HL-60 (cell line): ENCODE measurements around the gene GNAQ.

Experiments
- GABPA ChIP-seq: IDR thresholded peaks from 2 replicates; pipeline ENCODE4 v1.6.1; 2012; ENCODE audit warnings: low read depth
- TF ChIP-seq, protein P1 (sequence below): IDR thresholded peaks from one replicate; pipeline ENCODE4 v1.5.1; 2011; ENCODE audit warnings: low read length, control low read depth, inconsistent platforms; ENCODE audit not compliant: insufficient read depth

DNA sequence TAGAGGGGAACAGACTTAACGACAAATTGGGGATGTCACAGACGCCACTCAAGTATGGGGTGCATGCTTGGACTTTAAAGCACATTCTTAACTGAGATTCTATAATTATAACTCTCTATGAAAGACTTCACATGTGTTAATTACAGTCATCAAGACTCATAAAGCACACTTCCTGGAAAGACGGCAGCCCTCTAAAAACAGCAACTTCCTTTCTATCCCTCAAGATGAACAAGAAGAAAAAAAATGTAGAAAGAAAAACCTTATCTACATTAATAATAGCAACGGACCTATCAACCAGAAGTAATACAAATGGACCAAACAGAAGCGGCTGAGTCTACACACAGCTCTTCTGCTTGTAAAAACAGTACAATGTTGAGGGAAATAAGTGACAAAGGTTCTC is 21.2 kb downstream of the GNAQ start:
- TF ChIP-seq, protein P1, sequence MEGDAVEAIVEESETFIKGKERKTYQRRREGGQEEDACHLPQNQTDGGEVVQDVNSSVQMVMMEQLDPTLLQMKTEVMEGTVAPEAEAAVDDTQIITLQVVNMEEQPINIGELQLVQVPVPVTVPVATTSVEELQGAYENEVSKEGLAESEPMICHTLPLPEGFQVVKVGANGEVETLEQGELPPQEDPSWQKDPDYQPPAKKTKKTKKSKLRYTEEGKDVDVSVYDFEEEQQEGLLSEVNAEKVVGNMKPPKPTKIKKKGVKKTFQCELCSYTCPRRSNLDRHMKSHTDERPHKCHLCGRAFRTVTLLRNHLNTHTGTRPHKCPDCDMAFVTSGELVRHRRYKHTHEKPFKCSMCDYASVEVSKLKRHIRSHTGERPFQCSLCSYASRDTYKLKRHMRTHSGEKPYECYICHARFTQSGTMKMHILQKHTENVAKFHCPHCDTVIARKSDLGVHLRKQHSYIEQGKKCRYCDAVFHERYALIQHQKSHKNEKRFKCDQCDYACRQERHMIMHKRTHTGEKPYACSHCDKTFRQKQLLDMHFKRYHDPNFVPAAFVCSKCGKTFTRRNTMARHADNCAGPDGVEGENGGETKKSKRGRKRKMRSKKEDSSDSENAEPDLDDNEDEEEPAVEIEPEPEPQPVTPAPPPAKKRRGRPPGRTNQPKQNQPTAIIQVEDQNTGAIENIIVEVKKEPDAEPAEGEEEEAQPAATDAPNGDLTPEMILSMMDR = no peak
- no peak for TF ChIP-seq GABPA
